Measurements from ENCODE around the gene GPR17.

The GPR17 gene, protein sequence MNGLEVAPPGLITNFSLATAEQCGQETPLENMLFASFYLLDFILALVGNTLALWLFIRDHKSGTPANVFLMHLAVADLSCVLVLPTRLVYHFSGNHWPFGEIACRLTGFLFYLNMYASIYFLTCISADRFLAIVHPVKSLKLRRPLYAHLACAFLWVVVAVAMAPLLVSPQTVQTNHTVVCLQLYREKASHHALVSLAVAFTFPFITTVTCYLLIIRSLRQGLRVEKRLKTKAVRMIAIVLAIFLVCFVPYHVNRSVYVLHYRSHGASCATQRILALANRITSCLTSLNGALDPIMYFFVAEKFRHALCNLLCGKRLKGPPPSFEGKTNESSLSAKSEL

DNA sequence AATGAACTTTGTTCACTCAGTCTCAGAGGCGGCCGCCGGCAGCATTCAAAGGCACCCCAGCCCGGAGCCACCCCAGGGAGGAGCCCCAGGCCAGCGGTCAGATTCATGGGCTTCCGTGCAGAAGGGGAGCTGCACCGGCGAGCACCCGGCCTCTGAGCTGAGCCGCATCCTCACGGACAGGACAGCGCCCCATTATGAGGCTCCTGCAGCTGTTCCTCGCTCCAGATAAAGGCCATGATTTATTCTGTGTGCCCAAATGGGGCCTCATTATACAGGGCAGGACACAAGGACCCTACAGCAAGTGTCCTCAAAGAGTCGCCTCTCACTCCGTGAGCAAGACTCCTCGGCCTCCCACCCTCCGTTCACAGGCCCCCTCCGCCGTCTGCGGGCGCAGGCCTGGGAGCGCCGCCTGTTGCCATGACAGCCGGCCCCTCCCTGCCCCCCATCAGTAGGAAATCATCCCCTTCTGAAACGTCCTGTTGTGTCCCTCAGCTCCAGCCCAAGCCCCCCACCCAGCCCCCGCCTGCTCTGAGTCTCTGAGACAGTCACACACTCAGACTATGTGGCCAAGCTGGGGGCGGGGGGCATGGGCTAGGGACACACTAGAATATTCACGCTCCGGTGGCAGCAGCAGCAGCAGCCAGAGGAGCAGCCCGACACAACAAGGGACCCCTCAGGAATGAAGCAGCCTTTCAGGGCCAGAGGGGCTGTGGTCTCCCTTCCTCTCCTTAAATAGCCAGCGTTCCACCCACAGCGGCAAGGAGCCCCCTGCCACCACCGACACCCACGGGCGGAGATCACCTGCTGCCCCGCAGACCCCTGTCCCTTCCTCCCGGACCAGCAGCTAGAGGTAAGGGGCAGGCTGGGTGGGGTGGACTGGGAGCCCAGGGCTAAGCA, at the start of gene GPR17:
GPR17 (plus strand) TSS at position 759 of the 897 bp plus-strand sequence. CDS start 4,583 bp downstream, outside the sequence.
- no peaks in the 10 kb centered on the region for H3K9me3 ChIP-seq (ENCODE audit: control insufficient read depth, insufficient read depth, low read length)
- H3K36me3 ChIP-seq (ENCODE audit: control insufficient read depth, insufficient read depth, low read length) = no peaks in the 10 kb centered on the region
- H3K4me3 ChIP-seq (ENCODE audit: low read length) = no peak within 1 kb of the TSS
- no peak within 1 kb of the TSS for H3K27ac ChIP-seq (ENCODE audit: low read length)
- H3K4me1 ChIP-seq (ENCODE audit: control insufficient read depth, insufficient read depth, low read length) = 0 out of 2 replicates have a peak, but pooled peaks cover 3% of the 10 kb centered on the region
- WGBS (ENCODE audit: insufficient coverage, insufficient read length) = no CpG with 5 or more reads among the region's 37 CpGs
- no peaks in the 10 kb centered on the region for H3K27me3 ChIP-seq (ENCODE audit: control insufficient read depth, insufficient read depth, low read length)
- DNase-seq (ENCODE audit: low read depth, low spot score) = no peak

DNA sequence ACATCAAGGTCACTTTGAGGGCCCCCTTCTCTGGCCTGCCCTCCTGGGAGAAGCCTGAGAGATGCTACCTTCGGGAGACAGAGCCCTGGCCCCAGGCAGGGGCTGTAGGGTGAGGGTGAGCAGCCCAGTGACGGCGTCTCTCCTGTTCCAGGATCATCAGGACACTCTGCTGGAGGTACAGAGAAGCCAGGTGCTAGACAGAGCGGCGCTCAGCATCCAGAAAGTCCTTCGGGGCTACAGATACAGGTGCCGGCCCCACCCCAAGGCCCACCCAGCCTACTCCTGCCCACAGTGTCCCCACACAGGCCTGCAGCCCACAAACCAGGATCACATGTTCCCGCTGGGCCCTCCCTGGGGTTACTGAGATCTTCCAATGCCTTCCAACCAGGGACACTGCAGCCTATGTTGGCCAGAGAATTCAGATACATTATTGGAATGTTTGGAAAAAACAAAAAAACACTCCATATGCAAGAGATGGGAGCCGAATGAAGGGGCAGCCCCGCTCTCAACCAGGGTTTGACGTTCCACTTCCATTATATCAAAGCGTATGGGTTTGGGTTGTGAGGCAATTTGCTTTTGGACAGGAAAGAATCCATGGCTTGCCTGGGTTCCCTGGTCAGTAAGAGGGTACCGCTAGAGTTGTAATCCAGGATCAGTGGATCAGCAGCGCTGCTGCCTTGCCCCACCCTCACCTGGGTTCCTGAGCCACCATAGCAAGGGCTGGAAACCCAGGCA, 49.5 kb upstream of the GPR17 start:
- DNase-seq (ENCODE audit: low read depth, low spot score) = no peak
- Histone ChIP-seq H3K27ac (ENCODE audit: low read length) (no peak overlapping the region), H3K27me3 (ENCODE audit: control insufficient read depth, insufficient read depth, low read length) (no peaks in the 10 kb centered on the region), H3K9me3 (ENCODE audit: control insufficient read depth, insufficient read depth, low read length) (no peaks in the 10 kb centered on the region), H3K36me3 (ENCODE audit: control insufficient read depth, insufficient read depth, low read length) (no peaks in the 10 kb centered on the region), H3K4me1 (ENCODE audit: control insufficient read depth, insufficient read depth, low read length) (no peaks in the 10 kb centered on the region), H3K4me3 (ENCODE audit: low read length) (no peak overlapping the region)
- WGBS (ENCODE audit: insufficient coverage, insufficient read length) = no CpG with 5 or more reads among the region's 14 CpGs

DNA sequence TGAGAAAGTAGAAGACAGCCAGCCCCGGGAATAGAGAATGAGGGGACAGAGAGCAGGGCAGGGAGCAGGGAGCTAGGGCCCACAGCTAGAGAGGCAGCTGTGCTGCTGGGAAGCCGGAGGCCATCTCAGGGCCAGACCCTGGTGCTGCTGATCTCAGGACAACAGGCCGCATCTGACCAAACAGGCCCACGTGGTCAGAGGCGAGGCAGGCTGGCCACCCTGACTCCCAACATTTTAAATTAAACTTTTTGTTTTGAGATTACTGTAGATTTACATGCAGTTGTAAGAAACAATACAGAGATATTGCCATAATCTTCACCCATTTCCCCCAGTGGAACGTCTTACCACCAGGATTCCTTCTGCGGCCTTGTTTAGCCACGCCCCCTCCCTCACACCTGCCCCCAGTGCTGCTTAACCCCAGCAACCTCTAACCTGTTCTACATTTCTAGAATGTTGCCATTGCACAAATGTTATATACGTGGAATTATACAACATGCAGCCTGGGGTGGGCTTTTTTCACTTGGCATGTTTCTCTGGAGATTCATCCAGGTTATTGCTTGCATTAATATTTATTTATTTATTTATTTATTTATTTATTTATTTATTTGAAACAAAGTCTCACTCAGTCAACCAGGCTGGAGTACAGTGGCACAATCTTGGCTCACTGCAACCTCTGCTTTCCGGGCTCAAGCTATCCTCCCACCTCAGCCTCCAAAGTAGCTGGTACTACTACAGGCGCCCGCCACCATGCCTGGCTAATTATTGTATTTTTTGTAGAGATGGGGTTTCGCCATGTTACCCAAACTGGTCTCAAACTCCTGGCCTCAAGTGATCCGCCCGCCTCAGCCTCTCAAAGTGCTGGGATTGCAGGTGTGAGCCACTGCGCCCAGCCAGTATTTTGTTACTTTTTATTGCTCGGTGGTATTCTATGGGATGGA, 48.6 kb upstream of the GPR17 start:
- Histone ChIP-seq H3K36me3 (ENCODE audit: control insufficient read depth, insufficient read depth, low read length) (no peaks in the 10 kb centered on the region), H3K27ac (ENCODE audit: low read length) (no peak overlapping the region), H3K27me3 (ENCODE audit: control insufficient read depth, insufficient read depth, low read length) (no peaks in the 10 kb centered on the region), H3K9me3 (ENCODE audit: control insufficient read depth, insufficient read depth, low read length) (no peaks in the 10 kb centered on the region), H3K4me3 (ENCODE audit: low read length) (no peak overlapping the region), H3K4me1 (ENCODE audit: control insufficient read depth, insufficient read depth, low read length) (no peaks in the 10 kb centered on the region)
- no CpG with 5 or more reads among the region's 17 CpGs for WGBS (ENCODE audit: insufficient coverage, insufficient read length)
- no peak for DNase-seq (ENCODE audit: low read depth, low spot score)

DNA sequence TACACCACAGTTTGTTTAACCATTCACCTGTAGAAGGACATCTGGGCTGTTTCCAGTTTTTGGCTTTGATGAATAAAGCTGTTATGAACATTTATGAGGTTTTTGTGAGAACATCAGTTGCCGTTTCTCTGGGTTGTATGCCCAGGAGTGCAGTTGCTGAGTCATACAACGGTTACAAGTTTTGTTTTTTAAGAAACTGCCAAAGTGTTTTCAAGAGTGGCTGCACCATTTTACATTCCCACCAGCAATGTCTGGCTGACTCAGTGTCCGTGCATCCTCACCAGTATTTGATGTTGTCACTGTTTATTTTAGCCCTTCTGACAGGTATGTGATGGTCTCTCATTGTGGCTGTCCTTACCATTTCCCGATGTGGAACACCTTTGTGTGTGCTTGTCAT, 48.0 kb upstream of the GPR17 start:
- H3K9me3 ChIP-seq (ENCODE audit: control insufficient read depth, insufficient read depth, low read length) = no peaks in the 10 kb centered on the region
- H3K4me1 ChIP-seq (ENCODE audit: control insufficient read depth, insufficient read depth, low read length) = no peaks in the 10 kb centered on the region
- H3K27ac ChIP-seq (ENCODE audit: low read length) = no peak overlapping the region
- no CpG with 5 or more reads among the region's 4 CpGs for WGBS (ENCODE audit: insufficient coverage, insufficient read length)
- no peak overlapping the region for H3K4me3 ChIP-seq (ENCODE audit: low read length)
- no peaks in the 10 kb centered on the region for H3K36me3 ChIP-seq (ENCODE audit: control insufficient read depth, insufficient read depth, low read length)
- H3K27me3 ChIP-seq (ENCODE audit: control insufficient read depth, insufficient read depth, low read length) = no peaks in the 10 kb centered on the region
- DNase-seq (ENCODE audit: low read depth, low spot score) = no peak

DNA sequence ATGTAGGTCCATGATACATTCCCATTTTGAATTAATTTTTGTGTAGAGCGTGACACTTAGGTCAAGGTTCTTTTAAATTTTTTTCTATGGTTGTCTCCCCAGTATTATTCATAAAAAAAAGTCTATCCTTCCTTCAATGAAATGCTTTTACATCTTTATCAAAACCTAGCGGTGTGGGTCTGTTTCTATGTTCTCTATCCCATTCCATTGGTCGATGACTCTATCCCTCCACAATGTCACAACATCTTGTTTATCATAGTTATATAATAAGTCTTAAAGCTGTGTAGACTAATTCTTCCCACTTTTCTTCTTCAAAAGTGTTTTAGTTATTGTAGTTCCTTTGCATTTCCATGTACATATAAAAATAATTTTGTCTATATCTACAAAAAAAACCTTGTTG, 47.2 kb upstream of the GPR17 start:
- Histone ChIP-seq H3K4me1 (ENCODE audit: control insufficient read depth, insufficient read depth, low read length) (no peaks in the 10 kb centered on the region), H3K36me3 (ENCODE audit: control insufficient read depth, insufficient read depth, low read length) (no peaks in the 10 kb centered on the region), H3K27ac (ENCODE audit: low read length) (no peak overlapping the region), H3K9me3 (ENCODE audit: control insufficient read depth, insufficient read depth, low read length) (no peaks in the 10 kb centered on the region), H3K4me3 (ENCODE audit: low read length) (no peak overlapping the region), H3K27me3 (ENCODE audit: control insufficient read depth, insufficient read depth, low read length) (no peaks in the 10 kb centered on the region)
- WGBS (ENCODE audit: insufficient coverage, insufficient read length) = no CpG with 5 or more reads among the region's 3 CpGs
- no peak for DNase-seq (ENCODE audit: low read depth, low spot score)

DNA sequence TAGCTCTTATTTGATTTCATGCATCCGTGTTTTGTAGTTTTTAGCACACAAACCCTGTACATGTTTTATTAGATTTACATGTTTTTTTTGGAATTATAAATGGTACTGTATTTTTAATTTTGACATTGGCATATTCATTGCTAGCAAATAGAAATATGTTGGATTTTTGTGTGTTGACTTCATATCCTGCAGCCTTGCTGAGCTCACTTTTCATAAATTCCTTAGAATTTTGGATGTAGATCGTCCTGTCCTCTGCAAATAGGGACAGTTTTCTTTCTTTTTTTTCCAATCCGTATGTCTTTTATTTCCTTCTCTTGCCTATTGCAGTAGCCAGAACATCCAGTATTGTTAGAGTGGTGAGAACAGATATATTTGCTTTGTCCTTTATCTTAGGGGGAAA, 46.7 kb upstream of the GPR17 start:
- no CpG with 5 or more reads among the region's 3 CpGs for WGBS (ENCODE audit: insufficient coverage, insufficient read length)
- DNase-seq (ENCODE audit: low read depth, low spot score) = no peak
- no peak overlapping the region for H3K27ac ChIP-seq (ENCODE audit: low read length)

DNA sequence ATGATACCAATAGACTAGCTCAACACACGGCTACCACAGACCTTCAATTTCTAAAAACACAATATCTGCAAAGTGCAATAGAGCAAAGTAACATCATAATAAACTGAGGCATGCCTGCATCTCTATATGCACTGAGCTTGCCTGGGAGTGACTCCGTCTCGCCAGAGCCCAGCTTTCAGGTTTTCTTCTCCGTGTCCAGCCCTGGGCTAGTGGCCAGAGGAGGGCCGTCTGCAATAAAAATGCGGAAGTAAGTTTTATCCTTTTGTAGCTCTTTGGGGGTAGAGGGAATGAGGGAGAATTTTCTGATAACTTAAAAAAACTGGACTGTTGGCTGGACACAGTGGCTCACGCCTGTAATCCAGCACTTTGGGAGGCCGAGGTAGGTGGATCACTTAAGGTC, 41.0 kb upstream of the GPR17 start:
- no peaks in the 10 kb centered on the region for H3K27me3 ChIP-seq (ENCODE audit: control insufficient read depth, insufficient read depth, low read length)
- no peaks in the 10 kb centered on the region for H3K4me1 ChIP-seq (ENCODE audit: control insufficient read depth, insufficient read depth, low read length)
- no peak for DNase-seq (ENCODE audit: low read depth, low spot score)
- H3K36me3 ChIP-seq (ENCODE audit: control insufficient read depth, insufficient read depth, low read length) = no peaks in the 10 kb centered on the region
- no peak overlapping the region for H3K27ac ChIP-seq (ENCODE audit: low read length)
- H3K4me3 ChIP-seq (ENCODE audit: low read length) = no peak overlapping the region
- H3K9me3 ChIP-seq (ENCODE audit: control insufficient read depth, insufficient read depth, low read length) = no peaks in the 10 kb centered on the region
- WGBS (ENCODE audit: insufficient coverage, insufficient read length) = no CpG with 5 or more reads among the region's 8 CpGs

More for the DNA sequence above, 46.7 kb upstream of the GPR17 start:
- H3K9me3 ChIP-seq (ENCODE audit: control insufficient read depth, insufficient read depth, low read length) = no peaks in the 10 kb centered on the region
- no peaks in the 10 kb centered on the region for H3K36me3 ChIP-seq (ENCODE audit: control insufficient read depth, insufficient read depth, low read length)
- H3K27me3 ChIP-seq (ENCODE audit: control insufficient read depth, insufficient read depth, low read length) = no peaks in the 10 kb centered on the region
- no peak overlapping the region for H3K4me3 ChIP-seq (ENCODE audit: low read length)
- H3K4me1 ChIP-seq (ENCODE audit: control insufficient read depth, insufficient read depth, low read length) = no peaks in the 10 kb centered on the region

DNA sequence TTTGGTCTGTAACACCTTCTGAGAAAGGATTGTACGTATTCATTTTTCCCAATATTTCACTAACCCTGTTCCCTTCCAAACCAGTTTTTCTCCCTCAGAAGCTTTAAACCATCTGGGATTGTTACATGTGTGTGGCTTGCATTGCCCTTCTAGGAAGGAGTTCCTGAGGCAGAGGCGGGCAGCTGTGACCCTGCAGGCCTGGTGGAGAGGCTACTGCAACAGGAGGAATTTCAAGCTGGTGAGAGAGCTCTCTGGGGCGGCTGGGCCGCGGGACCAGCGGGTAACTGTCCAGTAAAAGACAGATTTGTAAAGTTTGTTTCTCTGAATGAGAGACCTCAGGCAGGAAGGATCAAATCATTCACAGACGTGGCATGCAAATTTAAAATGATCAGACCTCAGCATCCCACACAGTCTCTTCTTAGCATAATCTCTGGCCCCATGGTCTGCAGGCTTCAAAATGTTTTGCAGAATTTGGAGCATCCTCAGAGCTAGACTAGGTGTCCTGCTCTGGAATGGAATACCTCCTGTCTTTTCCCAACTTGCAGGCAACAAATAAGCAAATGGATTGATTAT, 40.2 kb upstream of the GPR17 start:
- no peaks in the 10 kb centered on the region for H3K36me3 ChIP-seq (ENCODE audit: control insufficient read depth, insufficient read depth, low read length)
- no peak for DNase-seq (ENCODE audit: low read depth, low spot score)
- H3K27ac ChIP-seq (ENCODE audit: low read length) = no peak overlapping the region
- WGBS (ENCODE audit: insufficient coverage, insufficient read length) = no CpG with 5 or more reads among the region's 7 CpGs
- H3K4me1 ChIP-seq (ENCODE audit: control insufficient read depth, insufficient read depth, low read length) = no peaks in the 10 kb centered on the region
- H3K4me3 ChIP-seq (ENCODE audit: low read length) = no peak overlapping the region
- no peaks in the 10 kb centered on the region for H3K9me3 ChIP-seq (ENCODE audit: control insufficient read depth, insufficient read depth, low read length)
- H3K27me3 ChIP-seq (ENCODE audit: control insufficient read depth, insufficient read depth, low read length) = no peaks in the 10 kb centered on the region

DNA sequence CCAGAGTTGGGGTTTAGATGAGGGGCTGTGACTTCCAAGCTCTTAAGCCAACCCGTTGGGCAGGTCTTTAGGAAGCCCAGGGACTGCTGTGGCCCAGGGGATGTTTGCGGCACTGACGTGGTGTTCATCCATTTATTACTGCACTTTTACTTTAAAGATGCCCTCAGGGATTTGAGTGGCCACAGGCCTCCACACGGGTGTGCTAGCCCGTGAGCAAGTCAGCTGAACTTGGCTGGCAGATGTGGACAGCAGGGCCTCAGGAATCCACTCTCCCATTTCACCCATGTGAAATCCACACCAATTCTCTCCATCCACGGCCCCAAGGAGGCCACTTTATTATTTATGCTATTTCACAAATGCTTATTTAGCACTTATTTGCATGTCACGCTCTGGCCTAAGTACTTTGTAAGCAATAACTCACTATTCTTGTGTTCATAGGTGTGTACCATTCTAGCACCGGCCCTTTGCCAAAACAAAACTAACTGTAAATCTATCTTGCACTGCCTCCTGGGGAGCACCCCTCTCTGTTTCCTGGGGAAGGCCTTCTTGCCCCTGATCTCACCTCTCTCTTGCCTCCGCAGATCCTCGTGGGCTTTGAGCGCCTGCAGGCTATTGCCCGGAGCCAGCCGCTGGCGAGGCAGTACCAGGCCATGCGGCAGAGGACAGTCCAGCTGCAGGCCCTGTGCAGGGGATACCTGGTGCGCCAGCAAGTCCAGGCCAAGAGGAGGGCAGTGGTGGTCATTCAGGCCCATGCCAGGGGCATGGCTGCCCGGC, 39.1 kb upstream of the GPR17 start:
- Histone ChIP-seq H3K9me3 (ENCODE audit: control insufficient read depth, insufficient read depth, low read length) (no peaks in the 10 kb centered on the region), H3K27me3 (ENCODE audit: control insufficient read depth, insufficient read depth, low read length) (no peaks in the 10 kb centered on the region), H3K4me3 (ENCODE audit: low read length) (no peak overlapping the region), H3K36me3 (ENCODE audit: control insufficient read depth, insufficient read depth, low read length) (no peaks in the 10 kb centered on the region), H3K27ac (ENCODE audit: low read length) (no peak overlapping the region), H3K4me1 (ENCODE audit: control insufficient read depth, insufficient read depth, low read length) (no peaks in the 10 kb centered on the region)
- no peak for DNase-seq (ENCODE audit: low read depth, low spot score)
- no CpG with 5 or more reads among the region's 17 CpGs for WGBS (ENCODE audit: insufficient coverage, insufficient read length)

Measured in iPS DF 6.9 (cell line).